WERI-Rb-1 (cell line): ENCODE results near the gene TMEM100.

Experiments
- DNase-seq: peaks from one replicate; pipeline ENCODE4 v3.0.0-alpha.2; 2020
- H3K27ac ChIP-seq: fragments of 250-450 bp; sonication (Bioruptor Pico); 2 replicates; pipeline ENCODE4 v1.5.1; 2020; ENCODE audit warnings: mild to moderate bottlenecking, moderate library complexity
- H3K27me3 ChIP-seq: fragments of 250-450 bp; sonication (Bioruptor Pico); 2 replicates; pipeline ENCODE4 v1.5.1; 2021; ENCODE audit warnings: mild to moderate bottlenecking, low read depth, moderate library complexity; ENCODE audit not compliant: insufficient read depth, severe bottlenecking
- H3K36me3 ChIP-seq: fragments of 250-450 bp; sonication (Bioruptor Pico); 2 replicates; pipeline ENCODE4 v1.5.1; 2020; ENCODE audit warnings: mild to moderate bottlenecking, moderate library complexity
- H3K4me3 ChIP-seq: 2 replicates; pipeline ENCODE4 v1.5.1; 2011; ENCODE audit warnings: low read depth, mild to moderate bottlenecking, control low read depth, low read length
- H3K9me3 ChIP-seq: fragments of 250-450 bp; sonication (Bioruptor Pico); 2 replicates; pipeline ENCODE4 v1.5.1; 2021; ENCODE audit warnings: mild to moderate bottlenecking, moderate library complexity; ENCODE audit not compliant: severe bottlenecking
- CTCF ChIP-seq: IDR thresholded peaks from 2 replicates; pipeline ENCODE4 v1.5.1; 2011; ENCODE audit warnings: low read depth, mild to moderate bottlenecking, control low read depth, inconsistent platforms, low read length

The TMEM100 gene

GRCh38 chr17:55758171-55758570 is 35.5 kb upstream of the TMEM100 start:
- Histone ChIP-seq H3K27me3 (no peaks in the 10 kb centered on the region), H3K36me3 (no peaks in the 10 kb centered on the region), H3K4me3 (no peak overlapping the region), H3K27ac (no peak overlapping the region), H3K9me3 (no peaks in the 10 kb centered on the region)
- TF ChIP-seq CTCF, result no peak
- DNase-seq, result no peak

GRCh38 chr17:55757659-55758058 is 35.0 kb upstream of the TMEM100 start:
- H3K27ac ChIP-seq, result no peak overlapping the region
- H3K27me3 ChIP-seq, result no peaks in the 10 kb centered on the region
- no peaks in the 10 kb centered on the region for H3K36me3 ChIP-seq
- H3K9me3 ChIP-seq, result no peaks in the 10 kb centered on the region
- TF ChIP-seq CTCF, result no peak
- H3K4me3 ChIP-seq, result no peak overlapping the region
- no peak for DNase-seq

DNA sequence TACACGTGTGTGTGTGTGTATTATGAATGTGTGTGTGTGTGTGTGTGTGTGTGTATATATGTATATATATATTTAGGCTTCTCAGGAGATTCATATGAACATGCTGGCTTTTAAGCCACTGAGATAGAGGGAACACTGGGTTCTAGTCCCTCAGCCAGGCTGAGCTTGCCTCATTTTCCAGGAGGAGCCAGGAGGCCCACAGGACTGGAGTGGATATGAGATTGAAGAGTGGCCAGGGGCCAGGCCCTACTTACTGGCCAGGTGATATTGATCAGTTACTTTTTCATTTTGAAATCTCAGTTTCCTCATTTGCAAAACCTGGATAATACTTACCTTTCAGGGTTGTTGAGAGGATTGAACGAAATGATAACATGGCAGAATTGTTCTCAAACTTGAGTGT is 34.0 kb upstream of the TMEM100 start:
- Histone ChIP-seq H3K27ac (no peak overlapping the region), H3K9me3 (no peaks in the 10 kb centered on the region), H3K27me3 (no peaks in the 10 kb centered on the region), H3K4me3 (no peak overlapping the region), H3K36me3 (no peaks in the 10 kb centered on the region)
- no peak for TF ChIP-seq CTCF
- no peak for DNase-seq

DNA sequence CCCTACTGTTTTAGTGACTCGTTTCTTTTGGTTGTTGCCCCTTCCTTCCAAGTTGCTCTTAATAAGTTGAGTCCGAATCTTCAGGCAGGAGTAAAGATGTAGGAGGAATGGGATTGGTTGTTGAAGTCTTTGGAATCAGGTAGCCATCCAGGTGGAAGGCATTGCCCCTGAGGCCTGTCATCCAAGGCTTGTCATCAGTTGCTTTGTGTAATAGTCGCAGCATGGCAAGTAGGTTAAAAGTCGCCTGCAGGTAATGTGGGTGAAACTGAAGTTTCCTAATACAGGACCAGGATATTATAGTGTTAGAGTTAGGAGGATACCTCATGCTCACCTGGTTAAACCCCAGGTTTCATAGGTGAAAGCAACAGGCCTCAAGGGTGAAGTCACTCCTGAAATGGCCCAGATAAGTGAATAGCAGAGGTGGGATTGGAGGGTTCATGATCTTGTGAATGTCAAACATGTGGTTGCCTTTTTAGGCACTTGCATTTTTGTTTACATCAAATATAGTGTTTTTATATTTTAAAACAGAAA is 29.1 kb upstream of the TMEM100 start:
- DNase-seq, result no peak
- H3K36me3 ChIP-seq, result no peaks in the 10 kb centered on the region
- H3K9me3 ChIP-seq, result no peaks in the 10 kb centered on the region
- peak overlapping the region; percentile 81 for H3K4me3 ChIP-seq
- H3K27me3 ChIP-seq, result no peaks in the 10 kb centered on the region
- TF ChIP-seq CTCF, result no peak
- H3K27ac ChIP-seq, result no peak overlapping the region

DNA sequence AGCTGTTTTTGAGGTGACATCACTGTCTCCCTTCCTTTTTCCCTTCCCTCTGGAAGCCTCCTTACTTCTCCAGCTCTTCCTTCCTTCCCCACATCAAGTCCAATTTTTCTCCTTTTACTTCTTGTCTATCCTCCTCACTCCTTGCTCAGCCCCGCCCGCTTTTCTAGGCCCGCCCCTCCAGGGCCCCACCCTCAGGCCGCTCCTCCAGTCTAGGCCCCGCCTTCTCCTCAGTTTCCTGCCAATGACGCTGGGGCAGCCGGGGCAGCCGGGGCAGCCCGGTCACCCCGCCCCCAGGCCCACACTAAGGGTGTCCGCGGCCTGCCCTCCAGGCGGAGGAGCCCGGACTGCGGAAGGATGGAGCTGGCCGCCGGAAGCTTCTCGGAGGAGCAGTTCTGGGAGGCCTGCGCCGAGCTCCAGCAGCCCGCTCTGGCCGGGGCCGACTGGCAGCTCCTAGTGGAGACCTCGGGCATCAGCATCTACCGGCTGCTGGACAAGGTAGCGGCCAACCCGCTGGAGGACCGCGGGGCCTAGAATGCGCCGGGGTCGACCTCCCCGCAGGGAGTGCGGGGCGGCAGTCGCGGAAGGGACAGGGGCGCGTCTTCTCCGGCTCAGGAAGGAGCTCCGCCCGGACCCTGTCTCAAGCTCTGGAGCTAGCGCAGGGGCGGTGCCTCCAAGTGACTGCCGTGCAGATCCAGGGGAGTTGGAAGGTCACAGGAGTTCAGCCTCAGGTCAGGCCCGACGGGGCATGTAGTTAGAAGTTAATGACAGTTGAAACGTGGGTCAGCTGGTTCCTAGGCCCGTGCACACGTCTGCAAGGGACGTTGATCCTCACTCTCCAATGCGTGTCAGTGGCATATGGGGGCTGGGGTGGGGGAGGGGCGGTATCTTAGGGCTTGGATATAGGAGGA is 28.3 kb upstream of the TMEM100 start, which contains the start of gene PCTP:
Gene PCTP (plus strand): TSS at position 302 of the 908 bp plus-strand sequence. CDS start 53 bp downstream, at position 355.
- DNase-seq, result peak; percentile 97
- H3K27ac ChIP-seq, result peak within 1 kb of the TSS; percentile 63

More for the DNA sequence above, 28.3 kb upstream of the TMEM100 start, which contains the start of gene PCTP:
- H3K9me3 ChIP-seq, result no peaks in the 10 kb centered on the region
- no peaks in the 10 kb centered on the region for H3K36me3 ChIP-seq
- peak within 1 kb of the TSS; percentile 81 for H3K4me3 ChIP-seq
- H3K27me3 ChIP-seq, result no peaks in the 10 kb centered on the region
- peak; percentile 52 for TF ChIP-seq CTCF
